Stimulated activated CD4-positive, alpha-beta T cell treated with anti-CD3 and anti-CD28 coated beads, Interleukin-12 subunit alpha, Interleukin-12 subunit beta, amount 100 ng/mL, for 48 hours (primary cell): ENCODE measurements around the gene FBXO27.
A peak's percentile ranks its signal among the peaks of the same experiment; 100 is the strongest.
"Not testable (repeated sequence)": the region's sequence is repeated elsewhere in the genome, so short reads cannot be mapped to it uniquely, and the experiment has no call there.

ENCODE experiments used
- DNase-seq, 3 donors: peaks; one replicate each; pipeline ENCODE4 v3.0.0-alpha.2; 2020; ENCODE audit warnings: low read depth in 2 of 3, low spot score in 1 of 3

FBXO27 gene, protein sequence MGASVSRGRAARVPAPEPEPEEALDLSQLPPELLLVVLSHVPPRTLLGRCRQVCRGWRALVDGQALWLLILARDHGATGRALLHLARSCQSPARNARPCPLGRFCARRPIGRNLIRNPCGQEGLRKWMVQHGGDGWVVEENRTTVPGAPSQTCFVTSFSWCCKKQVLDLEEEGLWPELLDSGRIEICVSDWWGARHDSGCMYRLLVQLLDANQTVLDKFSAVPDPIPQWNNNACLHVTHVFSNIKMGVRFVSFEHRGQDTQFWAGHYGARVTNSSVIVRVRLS

GRCh38 chr19:39032063-39032918 is at the start of gene FBXO27:
Gene FBXO27 (minus strand): TSS chr19:39032549. CDS start chr19:39032227, 322 bp downstream.
- no peak for DNase-seq

DNA sequence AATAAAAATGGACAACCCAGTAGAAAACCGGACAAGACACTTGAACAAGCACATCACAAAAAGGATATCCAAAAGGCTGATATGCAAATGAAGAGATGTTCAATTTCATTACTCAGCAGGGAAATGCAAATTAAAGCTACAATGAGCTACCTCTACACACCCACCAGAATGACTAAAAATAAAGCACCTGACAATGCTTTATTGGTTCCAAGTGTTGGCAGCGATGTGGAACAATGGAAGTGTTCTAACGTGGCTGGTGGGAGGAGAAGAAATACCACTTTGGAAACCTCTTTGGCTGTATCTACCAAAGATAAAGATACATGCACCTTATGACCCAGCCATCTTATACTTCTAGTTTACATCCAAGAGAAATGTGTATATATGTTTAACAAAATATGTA is 48.1 kb upstream of the FBXO27 start:
- DNase-seq = no peak

GRCh38 chr19:39078436-39079200 is 46.3 kb upstream of the FBXO27 start:
- DNase-seq = no peak

- no peak for DNase-seq
Measured at GRCh38 chr19:39077323-39077722, 45.0 kb upstream of the FBXO27 start.

GRCh38 chr19:39074942-39075341 is 42.6 kb upstream of the FBXO27 start:
- DNase-seq = no peak

- DNase-seq = no peak
Measured at GRCh38 chr19:39074205-39074692, 41.9 kb upstream of the FBXO27 start.

DNA sequence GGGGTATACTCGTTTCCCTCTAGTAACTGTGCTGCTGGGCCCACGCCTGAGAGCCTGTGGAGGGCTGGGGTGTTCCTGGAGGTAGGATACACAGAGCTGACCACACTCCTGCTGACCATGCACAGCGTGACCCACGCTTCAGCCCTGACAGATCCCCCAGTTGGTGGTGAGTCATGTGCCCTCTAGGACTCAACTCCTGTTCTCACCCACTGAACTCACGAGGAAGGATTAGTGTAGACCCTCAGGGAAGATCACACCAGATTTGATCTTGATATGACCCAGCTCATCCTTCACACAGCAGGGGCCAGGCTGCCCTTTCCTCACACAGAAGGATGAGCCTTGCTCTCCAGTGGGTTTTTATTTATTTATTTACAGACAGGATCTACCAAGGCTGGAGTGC is 38.5 kb upstream of the FBXO27 start:
- DNase-seq = no peak

- DNase-seq = not testable (repeated sequence)
Measured at GRCh38 chr19:39068259-39068658, 35.9 kb upstream of the FBXO27 start.

DNA sequence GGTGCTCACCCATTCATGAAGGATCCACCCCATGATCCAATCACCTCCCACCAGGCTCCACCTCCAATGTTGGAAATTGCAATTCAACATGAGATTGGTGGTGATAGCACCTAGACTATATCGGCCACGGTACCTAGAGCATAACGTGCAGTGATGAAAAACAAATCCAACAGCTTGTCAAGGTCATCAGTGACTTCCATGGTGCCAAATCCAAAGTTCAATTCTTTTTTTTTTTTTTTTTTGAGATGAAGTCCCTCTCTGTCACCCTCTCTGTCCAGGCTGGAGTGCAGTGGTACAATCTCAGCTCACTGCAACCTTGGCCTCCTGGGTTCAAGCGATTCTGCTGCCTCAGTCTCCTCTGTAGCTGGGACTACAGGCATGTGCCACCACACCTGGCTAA is 34.8 kb upstream of the FBXO27 start:
- no peak for DNase-seq

GRCh38 chr19:39065928-39066327 is 33.6 kb upstream of the FBXO27 start:
- DNase-seq = no peak

GRCh38 chr19:39064405-39064804 is 32.1 kb upstream of the FBXO27 start:
- DNase-seq = no peak

DNA sequence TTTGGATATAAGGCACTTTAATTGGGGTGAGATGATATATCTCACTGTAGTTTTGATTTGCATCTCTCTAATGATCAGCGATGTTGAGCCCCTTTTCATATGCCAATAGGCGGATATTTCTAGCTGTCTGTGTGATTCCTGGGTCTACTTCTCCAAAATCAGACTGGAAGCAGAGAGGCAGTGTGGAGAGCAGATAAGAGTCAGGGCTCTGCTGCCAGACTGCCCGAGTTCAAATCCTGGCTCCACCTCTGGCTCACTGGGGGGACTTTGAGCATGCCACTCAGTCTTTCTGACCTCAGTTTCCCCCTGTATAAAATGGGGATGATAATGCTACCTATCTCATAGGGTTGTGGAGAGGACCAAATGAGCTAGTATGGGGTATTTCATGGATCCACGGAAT is 27.8 kb upstream of the FBXO27 start:
- no peak for DNase-seq

GRCh38 chr19:39059302-39059701 is 27.0 kb upstream of the FBXO27 start:
- DNase-seq = no peak

DNA sequence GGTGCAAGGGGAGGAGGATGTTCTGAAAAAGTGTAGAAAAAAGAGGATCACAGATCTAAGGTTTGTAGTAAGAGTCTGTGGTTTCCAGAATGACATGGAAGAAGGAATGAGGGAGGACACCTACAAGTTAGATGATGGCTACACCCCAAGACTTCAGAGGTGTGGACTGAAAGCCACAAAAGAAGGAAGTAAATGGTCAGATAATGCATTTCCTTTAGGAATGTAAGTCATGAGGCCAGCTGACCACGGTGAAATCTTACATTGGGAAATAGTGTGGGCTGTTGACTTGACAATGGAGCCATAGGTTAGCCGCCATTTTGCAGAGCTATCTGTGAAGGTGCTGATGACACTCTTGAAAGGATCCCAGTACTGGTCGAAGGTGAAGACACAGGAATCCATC is 25.3 kb upstream of the FBXO27 start:
- DNase-seq = no peak

- DNase-seq = no peak
Measured at GRCh38 chr19:39054091-39054470, 21.7 kb upstream of the FBXO27 start.

DNA sequence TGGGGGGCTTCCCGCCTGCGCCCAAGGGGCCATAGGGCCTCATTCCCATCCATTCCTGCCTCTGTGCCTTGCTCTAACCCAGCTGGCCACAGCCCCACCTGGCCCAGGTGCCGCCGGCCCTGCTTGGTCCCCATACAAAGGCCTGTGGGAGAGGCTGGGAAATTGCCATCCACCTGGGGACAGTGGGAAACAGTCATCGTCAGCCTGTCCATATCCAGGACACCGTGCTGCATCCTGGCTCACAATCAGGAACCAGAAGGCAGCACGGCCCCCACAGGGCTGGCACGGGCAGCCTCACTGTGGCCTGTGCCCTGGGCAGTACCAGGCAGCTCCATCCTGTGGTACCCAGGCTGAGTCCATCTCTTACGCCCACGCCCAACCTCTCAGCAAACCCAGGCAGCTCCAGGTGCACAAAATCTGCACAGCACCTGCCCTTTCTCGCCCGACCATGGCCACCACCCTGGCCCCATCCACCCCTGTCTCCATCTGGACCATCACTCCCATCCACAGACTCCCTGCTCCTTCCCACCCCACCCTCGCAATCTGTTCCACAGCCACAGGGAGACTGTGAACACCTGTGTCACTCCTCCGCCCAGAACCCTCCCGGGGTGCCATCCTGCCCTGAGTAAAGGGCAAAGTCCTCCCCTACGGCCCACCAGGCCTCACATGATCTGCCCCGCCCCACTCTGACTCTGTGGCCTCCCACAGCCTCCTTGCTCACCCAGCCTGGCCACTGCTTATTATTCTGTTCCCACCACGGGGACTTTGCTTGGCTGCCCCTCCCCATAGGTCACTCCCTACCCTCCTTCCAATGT is 21.1 kb upstream of the FBXO27 start:
- DNase-seq = no peak

- DNase-seq = no peak
Measured at GRCh38 chr19:39052846-39053245, 20.5 kb upstream of the FBXO27 start.

DNA sequence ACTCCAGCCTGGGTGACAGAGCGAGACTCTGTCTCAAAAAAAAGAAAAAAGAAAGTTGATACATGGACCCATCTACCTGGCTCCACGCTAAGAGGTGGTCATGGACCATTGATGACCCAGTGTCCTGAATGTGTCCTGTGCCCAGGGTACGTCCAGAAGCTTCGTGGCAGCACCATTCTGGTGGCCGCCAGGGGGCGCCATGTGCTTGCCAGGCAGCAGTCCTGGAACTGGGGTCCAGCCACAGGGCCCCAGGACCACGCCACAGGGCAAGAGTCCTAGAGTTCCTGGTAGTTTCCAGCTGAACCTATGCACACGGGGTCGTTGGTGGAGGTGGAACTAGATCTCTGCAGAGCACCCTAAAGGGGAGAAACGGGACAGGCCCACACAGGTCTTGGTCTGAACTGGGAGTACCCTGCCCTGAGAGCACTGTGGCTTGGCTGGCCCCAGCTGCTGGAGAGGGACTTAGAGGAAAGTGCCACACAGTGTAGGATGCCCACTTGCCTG is 19.9 kb upstream of the FBXO27 start:
- DNase-seq = peak in 2 of 3 donors; percentile 48 to 59

GRCh38 chr19:39047073-39047472 is 14.7 kb upstream of the FBXO27 start:
- DNase-seq = no peak

GRCh38 chr19:39046037-39046821 is 13.9 kb upstream of the FBXO27 start:
- no peak for DNase-seq
